ENCODE measurements around the gene AACS.

AACS gene

DNA sequence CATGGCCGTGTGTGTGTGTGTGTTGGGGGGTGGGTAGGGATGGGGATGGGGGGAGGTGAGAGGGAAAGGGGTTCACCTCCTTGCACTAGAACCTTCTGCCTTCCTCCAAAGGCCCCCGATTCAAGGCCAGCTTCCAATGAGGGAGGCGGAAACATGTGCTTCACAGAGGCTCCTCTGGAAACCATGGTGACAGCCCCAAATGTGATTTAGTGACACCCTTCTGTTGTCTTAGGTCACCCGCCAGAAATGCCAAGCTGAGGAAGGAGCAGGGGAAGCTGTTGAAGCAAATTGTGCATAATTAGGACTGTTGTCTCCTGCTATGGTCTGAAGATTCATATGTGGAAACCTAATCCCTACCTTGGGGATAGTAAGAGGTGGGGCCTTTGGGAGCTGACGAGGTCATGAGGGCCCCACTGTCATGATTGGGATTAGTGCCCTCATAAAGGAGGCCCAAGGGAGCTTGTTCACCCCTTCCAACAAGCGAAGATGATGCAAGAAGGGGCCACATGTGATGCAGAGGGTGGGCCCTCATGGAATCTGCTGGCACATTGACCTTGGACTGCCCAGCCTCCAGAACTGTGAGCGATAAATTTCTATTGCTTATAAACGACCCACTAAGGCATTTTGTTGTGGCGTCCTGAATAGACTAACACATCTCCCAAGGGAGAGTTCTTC, 95.2 kb downstream of the AACS start:
- TF ChIP-seq, protein P1, sequence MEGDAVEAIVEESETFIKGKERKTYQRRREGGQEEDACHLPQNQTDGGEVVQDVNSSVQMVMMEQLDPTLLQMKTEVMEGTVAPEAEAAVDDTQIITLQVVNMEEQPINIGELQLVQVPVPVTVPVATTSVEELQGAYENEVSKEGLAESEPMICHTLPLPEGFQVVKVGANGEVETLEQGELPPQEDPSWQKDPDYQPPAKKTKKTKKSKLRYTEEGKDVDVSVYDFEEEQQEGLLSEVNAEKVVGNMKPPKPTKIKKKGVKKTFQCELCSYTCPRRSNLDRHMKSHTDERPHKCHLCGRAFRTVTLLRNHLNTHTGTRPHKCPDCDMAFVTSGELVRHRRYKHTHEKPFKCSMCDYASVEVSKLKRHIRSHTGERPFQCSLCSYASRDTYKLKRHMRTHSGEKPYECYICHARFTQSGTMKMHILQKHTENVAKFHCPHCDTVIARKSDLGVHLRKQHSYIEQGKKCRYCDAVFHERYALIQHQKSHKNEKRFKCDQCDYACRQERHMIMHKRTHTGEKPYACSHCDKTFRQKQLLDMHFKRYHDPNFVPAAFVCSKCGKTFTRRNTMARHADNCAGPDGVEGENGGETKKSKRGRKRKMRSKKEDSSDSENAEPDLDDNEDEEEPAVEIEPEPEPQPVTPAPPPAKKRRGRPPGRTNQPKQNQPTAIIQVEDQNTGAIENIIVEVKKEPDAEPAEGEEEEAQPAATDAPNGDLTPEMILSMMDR (IDR thresholded peaks at IDR 0.05): no peak
- DNase-seq (ENCODE audit: low spot score): no peak
- no peak overlapping the region for H3K27ac ChIP-seq

DNA sequence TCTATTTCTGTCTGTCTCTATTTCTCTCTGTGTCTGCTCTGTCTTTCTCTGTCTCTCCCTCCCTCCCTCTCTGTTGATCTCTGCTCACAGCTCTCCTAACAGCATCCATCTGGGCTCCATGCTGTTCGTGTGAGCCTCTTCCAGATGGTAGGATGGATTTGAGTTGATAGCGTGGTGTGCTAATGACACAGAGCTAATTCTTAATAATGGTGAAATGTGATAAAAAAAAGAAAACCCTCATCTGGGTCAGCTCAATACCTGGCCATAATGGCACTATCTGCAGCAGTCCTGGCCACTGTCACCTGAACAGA, 96.4 kb downstream of the AACS start:
- TF ChIP-seq, protein P1 (IDR thresholded peaks at IDR 0.05): no peak
- Histone ChIP-seq H3K4me3 (no peak overlapping the region), H3K27ac (no peak overlapping the region)
- no peak for DNase-seq (ENCODE audit: low spot score)

More for the DNA sequence above, 95.2 kb downstream of the AACS start:
- no peak overlapping the region for H3K4me3 ChIP-seq

DNA sequence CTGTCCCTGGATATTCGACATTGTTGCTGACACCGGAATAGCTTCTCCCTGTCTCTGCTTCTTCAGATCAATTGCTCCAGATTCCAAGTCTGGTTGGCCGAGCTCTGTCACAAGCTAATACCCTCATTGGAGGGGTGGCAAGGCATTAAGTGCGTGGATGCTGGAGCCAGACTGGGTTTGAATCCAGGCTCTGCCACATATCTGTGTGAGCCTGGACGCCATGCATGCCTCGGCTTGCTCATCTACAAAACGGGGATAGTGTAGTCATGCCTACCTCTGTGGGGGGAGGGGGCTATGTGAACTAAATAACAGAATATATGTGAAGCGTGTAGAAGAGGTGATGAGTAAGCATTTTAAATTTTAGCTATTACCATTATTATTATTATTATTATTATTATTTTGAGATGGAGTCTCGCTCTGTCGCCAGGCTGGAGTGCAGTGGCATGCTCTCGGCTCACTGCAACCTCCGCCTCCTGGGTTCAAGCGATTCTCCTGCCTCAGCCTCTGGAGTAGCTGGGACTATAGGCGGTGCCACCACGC, 97.3 kb downstream of the AACS start:
- no peak overlapping the region for H3K27ac ChIP-seq
- no peak for DNase-seq (ENCODE audit: low spot score)
- TF ChIP-seq, protein P1 (IDR thresholded peaks at IDR 0.05): no peak

DNA sequence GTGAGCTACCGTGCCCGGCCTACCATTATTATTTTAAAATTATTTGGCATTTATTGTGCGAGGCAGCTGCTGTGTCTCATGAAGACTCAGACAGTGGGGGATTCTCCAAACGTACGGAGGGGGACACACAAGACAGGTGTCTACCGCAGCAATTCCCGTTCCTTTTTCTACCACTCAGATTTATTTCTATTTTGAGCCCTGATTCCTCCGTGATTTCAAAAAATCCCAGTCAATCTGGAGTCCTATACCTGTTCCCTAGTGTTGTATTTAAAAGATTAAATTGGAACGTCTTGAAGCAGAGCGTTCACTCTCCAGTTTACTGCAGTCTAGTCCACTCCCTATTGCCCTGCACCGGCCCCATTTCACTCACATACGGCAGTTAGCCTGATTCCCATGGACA, 97.9 kb downstream of the AACS start:
- TF ChIP-seq, protein P1 (IDR thresholded peaks at IDR 0.05): no peak
- Histone ChIP-seq H3K4me3 (no peak overlapping the region), H3K27ac (no peak overlapping the region)
- DNase-seq (ENCODE audit: low spot score): no peak

More for the DNA sequence above, 97.3 kb downstream of the AACS start:
- H3K4me3 ChIP-seq: no peak overlapping the region

DNA sequence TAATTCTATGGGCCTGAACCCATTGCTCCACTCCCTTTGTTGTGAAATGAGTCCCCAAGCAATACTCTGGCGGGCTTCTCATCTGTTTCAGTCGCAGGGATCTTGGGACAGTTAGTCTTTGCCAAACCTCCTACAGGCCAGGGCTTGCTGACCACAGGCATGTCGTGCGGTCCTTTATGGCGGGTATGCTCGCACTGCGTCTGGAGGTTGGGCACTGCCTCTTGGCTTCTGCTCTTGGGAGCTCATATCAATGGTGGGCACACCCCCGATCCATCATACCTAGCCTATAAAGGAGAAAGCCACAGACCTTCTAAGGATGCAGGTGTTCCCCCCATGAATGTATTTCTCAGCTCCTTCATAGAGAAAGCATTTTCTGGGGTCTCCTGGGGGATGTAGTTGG, 99.3 kb downstream of the AACS start:
- Histone ChIP-seq H3K27ac (no peak overlapping the region), H3K4me3 (no peak overlapping the region)
- TF ChIP-seq, protein P1 (IDR thresholded peaks at IDR 0.05): no peak
- DNase-seq (ENCODE audit: low spot score): no peak

DNA sequence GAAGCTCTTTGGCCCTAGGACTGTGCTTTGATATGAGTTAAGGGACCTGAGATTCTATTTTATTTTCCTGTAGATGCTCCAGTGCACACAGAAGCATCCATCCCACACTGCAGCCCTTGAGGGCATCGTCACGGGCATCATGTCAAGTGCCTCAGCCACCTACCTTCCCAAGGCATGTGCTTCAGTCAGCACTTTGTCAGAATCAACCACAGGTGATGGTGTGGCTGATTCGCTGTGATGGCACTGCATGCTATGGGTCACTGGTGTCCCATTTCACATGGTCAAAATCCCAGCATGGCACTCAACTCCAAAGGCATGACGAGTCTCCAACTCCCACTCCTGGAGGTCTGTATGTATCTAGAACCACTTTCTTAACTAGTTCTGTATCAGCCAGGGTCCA, 100.8 kb downstream of the AACS start:
- Histone ChIP-seq H3K27ac (no peak overlapping the region), H3K4me3 (no peak overlapping the region)
- no peak for DNase-seq (ENCODE audit: low spot score)
- TF ChIP-seq, protein P1 (IDR thresholded peaks at IDR 0.05): no peak

DNA sequence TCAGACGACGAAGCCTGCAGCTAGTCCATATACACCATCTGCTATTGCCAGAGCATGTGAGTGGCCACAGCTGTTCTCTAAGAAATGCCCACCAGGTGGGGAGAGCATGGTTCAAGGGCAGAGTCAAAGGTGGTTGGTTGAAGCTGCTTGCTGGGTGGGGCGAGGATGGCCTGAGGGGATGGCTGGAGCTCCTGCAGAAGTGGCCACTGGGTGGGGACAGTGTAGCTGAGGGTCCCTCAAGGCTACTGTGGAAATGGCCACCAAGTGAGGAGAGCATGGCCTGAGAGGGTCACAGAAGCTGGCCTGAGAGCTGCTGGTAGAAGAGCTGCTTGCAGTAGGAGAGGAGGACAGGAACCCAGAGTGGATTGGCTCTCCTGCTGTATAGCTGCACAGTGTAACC, 102.4 kb downstream of the AACS start:
- no peak for DNase-seq (ENCODE audit: low spot score)
- Histone ChIP-seq H3K27ac (no peak overlapping the region), H3K4me3 (no peak overlapping the region)
- TF ChIP-seq, protein P1 (IDR thresholded peaks at IDR 0.05): no peak
